CD4-positive, alpha-beta T cell treated with Interleukin-17A for 4 hours (primary cell): ENCODE measurements around the gene CCND3.

Experiments
- DNase-seq: peaks from one replicate; pipeline ENCODE4 v3.0.0-alpha.2; 2020; ENCODE audit warnings: mixed read lengths

The CCND3 gene

GRCh38 chr6:41941280-41942066, at the start of gene CCND3:
TSS of gene CCND3 (minus strand) at chr6:41941808. CDS start at chr6:41941649, 159 bp downstream.
- DNase-seq, result peak; percentile 92

DNA sequence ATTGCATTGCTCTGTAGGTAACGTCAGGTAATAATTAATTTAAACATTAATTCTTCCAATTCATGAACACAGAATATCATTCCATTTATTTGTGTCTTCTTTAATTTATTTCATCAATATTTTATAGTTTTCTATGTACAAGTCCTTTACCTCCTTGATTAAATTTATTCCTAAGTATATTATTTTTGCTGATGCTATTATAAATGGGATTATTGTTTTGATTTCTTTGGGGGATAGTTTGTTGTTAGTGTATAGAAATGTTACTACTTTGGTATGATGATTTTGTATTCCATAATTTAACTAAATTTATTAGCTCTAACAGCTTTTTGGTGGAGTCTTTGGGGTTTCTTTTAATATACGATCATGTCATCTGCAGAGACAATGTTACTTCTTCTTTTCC, 44.7 kb upstream of the CCND3 start:
- DNase-seq, result no peak

GRCh38 chr6:41984623-41985022, 43.0 kb upstream of the CCND3 start:
- no peak for DNase-seq

- peak; percentile 24 for DNase-seq
These were observed 35.3 kb upstream of the CCND3 start for GRCh38 chr6:41976794-41977484.

DNA sequence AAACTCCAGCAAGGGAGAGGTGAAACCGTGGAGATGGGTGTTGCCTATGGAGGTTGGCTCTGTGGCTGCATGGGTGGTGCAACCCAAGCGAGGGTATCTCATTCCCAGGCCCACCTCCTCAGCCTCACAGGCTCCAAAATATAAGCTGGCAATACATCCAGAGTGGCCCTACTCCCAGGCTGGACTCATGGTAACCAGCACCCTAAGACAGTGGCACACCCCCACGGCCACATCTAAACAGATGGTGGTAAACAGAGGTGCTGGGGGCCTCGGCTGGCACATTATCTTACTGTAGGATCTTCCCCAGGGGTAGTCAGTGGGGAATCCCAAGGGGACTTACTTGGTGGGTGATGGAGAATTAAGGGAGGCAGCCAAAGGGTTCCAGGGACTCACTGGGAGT, 33.7 kb upstream of the CCND3 start:
- no peak for DNase-seq

DNA sequence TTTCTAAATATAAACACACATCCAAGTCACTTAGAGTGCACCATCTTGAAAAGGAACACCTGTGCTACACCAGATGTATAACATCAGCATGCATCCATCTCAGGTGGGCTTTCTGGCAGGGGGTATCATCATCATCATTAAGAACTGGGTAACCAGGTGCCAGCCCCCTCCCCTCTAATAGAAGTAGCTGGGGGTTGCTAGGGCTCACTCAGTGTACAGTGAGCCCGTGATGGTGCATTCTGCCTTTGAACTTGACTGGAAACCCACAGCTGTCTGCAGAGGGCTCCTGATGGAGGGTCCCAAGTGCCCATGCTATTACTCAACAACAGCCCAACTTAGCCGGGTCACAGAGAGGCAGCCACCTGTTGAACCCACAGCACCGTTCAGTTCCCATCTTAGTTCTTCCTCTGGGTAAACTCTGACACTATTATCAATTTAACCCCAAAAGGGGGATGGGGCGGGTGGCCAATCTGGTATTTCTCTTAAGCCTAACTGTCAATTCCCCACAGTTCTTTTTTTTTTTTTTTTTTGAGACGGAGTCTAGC, 32.7 kb upstream of the CCND3 start:
- no peak for DNase-seq

- no peak for DNase-seq
These were observed 31.2 kb upstream of the CCND3 start for GRCh38 chr6:41972826-41973225.

DNA sequence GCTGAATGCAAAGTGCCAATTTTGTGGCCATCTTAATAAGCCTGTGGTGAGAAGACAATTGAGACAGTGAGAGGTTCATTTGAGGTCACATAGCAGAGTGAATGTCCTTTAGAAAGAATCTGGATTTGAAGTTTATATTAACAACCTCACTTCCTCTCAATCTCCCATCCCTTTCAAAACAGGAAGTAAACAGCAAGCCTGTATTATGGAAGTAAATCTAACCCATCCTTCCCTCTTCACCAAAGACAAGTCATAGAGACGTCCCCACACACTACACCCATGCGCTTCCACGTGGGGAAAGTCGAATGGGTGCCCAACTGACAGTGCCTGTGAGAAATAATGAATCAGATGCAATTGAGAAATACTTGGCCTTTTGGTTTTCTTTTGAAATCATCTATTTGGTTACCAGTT, 28.8 kb upstream of the CCND3 start:
- DNase-seq, result peak; percentile 20

DNA sequence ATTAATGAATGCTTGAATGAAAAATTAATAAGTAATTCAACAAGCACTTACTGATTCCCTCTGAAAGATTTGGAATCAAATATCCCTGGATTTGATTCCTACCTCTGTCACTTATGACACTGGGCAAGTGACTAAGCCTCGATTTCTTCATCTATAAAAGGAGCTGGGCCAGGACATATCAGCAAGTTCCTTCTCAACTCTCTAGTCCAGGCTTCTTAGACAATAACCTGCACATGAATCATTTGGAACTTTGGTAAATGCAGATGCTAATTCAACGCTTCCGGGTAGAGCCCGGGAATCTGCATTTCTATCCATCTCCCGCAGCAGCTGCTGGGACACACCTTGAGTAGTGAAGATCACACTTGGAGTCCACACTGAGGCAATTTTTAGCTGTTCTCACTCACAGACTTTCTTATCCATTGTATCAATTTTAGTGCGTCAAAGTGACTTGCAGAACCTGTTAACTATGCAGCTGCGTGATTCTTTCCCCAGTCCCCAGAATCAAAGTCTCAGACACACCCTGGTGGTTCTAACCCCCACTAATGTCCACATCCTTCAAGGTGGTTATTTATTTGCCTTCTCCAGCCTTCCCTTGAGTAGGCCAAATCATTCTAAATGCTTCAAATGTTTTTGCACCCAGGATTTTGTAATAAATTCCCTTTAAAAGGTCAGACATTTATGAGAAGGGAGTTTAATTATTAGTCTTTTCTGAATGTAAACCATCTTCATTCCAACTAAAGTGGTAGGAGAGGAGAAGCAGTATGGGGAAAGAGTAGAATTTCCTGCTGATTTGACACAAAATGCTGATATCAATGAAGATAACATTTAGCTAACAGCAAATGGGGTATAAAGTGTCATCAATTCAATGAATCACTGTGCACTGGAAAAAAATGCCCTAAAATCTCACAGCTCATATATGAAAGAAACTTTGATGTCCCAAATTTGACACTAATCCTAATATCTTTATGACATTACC, 26.0 kb upstream of the CCND3 start:
- DNase-seq, result no peak

GRCh38 chr6:41966961-41967311, 25.3 kb upstream of the CCND3 start:
- DNase-seq, result no peak

DNA sequence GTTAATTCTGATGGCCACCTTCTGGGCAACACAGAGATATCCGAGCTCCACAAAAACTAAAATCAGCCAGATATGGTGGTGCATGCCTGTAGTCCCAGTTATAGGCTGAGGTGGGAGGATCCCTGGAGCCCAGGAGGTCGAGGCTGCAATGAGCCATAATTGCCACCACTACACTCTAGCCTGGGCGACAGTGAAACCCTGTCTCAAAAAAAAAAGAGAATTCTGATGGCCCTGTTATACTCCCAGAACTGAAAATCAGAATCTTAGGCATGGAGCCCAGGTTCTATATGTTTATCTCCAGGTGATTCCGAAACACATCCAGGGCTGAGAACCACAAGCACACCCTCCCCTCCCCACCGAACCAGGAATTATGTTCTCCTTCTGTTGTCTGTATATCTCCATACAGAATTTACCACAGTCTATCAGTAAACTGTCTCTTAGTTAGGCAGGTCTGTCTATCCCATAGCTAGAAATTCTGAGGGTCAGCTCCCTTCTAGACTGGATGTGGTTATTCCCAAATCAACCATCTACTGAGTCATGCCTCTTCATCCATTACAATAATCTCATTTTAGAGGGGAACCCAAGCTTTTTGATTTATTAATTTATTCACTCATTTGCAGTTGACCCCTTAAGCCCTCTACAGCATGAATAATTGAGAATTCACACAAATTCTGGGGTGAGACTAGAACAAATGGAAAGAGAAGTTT, 24.8 kb upstream of the CCND3 start:
- DNase-seq, result no peak

GRCh38 chr6:41965429-41966213, 24.0 kb upstream of the CCND3 start:
- no peak for DNase-seq

DNA sequence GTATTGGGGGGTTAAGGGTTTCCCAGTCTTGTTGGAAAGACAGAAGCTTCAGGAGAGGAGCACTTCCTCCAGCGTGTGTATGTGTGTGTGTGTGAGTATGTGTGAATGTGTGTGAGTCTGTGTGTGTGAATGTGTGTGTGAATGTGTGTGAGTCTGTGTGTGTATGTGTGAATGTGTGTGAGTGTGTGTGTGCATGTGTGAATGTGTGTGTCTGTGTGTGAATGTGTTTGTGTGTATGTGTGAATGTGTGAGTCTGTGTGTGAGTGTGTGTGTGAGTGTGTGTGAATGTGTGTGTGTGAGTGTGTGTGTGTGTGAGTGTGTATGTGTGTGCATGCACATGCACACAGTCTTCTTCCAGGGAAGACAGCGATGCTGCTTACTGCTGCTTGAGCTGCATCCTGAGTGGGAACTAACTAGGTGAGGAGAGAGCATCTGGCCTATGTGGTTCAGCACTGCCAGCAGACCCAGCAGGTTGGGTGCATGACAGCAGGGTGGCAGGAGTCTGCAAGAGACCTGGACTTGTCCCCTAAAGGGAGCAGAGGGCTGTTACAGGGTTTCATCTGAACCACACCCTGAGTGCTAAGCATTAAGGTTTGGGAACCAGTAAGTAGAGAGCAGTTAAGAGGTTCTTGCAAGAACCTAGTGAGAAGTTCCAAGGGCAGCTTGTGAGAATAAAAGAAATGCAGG, 22.7 kb upstream of the CCND3 start:
- no peak for DNase-seq

DNA sequence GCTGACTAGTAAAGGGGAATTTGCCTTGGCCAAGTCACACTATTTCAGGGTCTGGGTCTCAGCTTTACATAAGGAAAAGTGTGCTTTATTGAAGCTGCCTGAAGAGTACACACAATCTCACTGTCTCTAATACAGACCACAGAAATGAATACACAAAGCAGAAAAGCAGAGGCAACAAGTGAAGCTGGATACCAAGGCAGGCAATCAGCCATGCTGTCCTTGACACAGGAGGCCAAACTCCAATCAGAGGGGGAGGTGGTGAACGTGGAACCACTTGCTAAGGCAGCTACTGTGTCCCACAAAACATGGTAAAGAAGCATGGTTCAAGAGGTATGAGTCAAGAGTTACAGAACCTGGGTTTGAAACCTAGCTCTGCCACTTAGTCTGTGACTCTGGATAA, 21.8 kb upstream of the CCND3 start:
- DNase-seq, result no peak

- DNase-seq, result no peak
These were observed 18.4 kb upstream of the CCND3 start for GRCh38 chr6:41960028-41960427.

- DNase-seq, result no peak
These were observed 16.6 kb upstream of the CCND3 start for GRCh38 chr6:41958022-41958856.

- DNase-seq, result no peak
These were observed 15.5 kb upstream of the CCND3 start for GRCh38 chr6:41957117-41957516.

GRCh38 chr6:41955412-41955811, 13.8 kb upstream of the CCND3 start:
- no peak for DNase-seq

GRCh38 chr6:41954668-41955067, 13.1 kb upstream of the CCND3 start:
- DNase-seq, result no peak
